ENCODE measurements around the gene SDK1. TPM values are rescaled to one million over a fixed set of nuclear protein-coding genes. Genes with fewer than 3 reads are reported as not detected.

The SDK1 gene
- total RNA-seq, 2 donors from 2014 or later, result 4.8 to 13.2 TPM

GRCh38 chr7:4136501-4137110 lies 835.6 kb downstream of the SDK1 start:
- intact Hi-C loops (cut with DNase I), result no loop called here
- Histone ChIP-seq H3K4me3 (no peak overlapping the region), H3K36me3 (no peaks in the 10 kb centered on the region), H3K9me3 (no peaks in the 10 kb centered on the region), H3K4me1 (replicated peaks) (no peaks in the 10 kb centered on the region), H3K27me3 (replicated peaks; ENCODE audit: insufficient read depth) (no peaks in the 10 kb centered on the region), H3K27ac (no peak overlapping the region)
- WGBS, result 91% methylated on average over 23 of the region's 23 CpGs
- no peak for DNase-seq (ENCODE audit: low spot score)
- TF ChIP-seq CTCF (IDR thresholded peaks at IDR 0.05) (no peak), POLR2AphosphoS5 (IDR thresholded peaks at IDR 0.05) (no peak), POLR2A (IDR thresholded peaks at IDR 0.05) (no peak)

- no peak for TF ChIP-seq POLR2AphosphoS5 (IDR thresholded peaks at IDR 0.05)
- no peak for TF ChIP-seq CTCF (IDR thresholded peaks at IDR 0.05)
- no peak for TF ChIP-seq POLR2A (IDR thresholded peaks at IDR 0.05)
- no peak overlapping the region for H3K27ac ChIP-seq
- H3K4me3 ChIP-seq, result no peak overlapping the region
- H3K27me3 ChIP-seq (replicated peaks; ENCODE audit: insufficient read depth), result no peaks in the 10 kb centered on the region
- H3K4me1 ChIP-seq (replicated peaks), result no peaks in the 10 kb centered on the region
- H3K9me3 ChIP-seq, result no peaks in the 10 kb centered on the region
- intact Hi-C loops (cut with DNase I), result no loop called here
- no peaks in the 10 kb centered on the region for H3K36me3 ChIP-seq
- 87% methylated on average over 14 of the region's 14 CpGs for WGBS
- DNase-seq (ENCODE audit: low spot score), result no peak
These were observed 836.5 kb downstream of the SDK1 start for GRCh38 chr7:4137552-4137951.

GRCh38 chr7:4138866-4139265 lies 837.8 kb downstream of the SDK1 start:
- Histone ChIP-seq H3K4me1 (replicated peaks) (no peaks in the 10 kb centered on the region), H3K36me3 (no peaks in the 10 kb centered on the region), H3K4me3 (no peak overlapping the region), H3K27me3 (replicated peaks; ENCODE audit: insufficient read depth) (no peaks in the 10 kb centered on the region), H3K9me3 (no peaks in the 10 kb centered on the region), H3K27ac (no peak overlapping the region)
- WGBS, result 95% methylated on average over 11 of the region's 11 CpGs
- DNase-seq (ENCODE audit: low spot score), result no peak
- intact Hi-C loops (cut with DNase I), result no loop called here
- TF ChIP-seq POLR2A (IDR thresholded peaks at IDR 0.05) (no peak), POLR2AphosphoS5 (IDR thresholded peaks at IDR 0.05) (no peak), CTCF (IDR thresholded peaks at IDR 0.05) (no peak)

- 77% methylated on average over 20 of the region's 21 CpGs for WGBS
- Histone ChIP-seq H3K36me3 (no peaks in the 10 kb centered on the region), H3K27ac (no peak overlapping the region), H3K9me3 (no peaks in the 10 kb centered on the region), H3K27me3 (replicated peaks; ENCODE audit: insufficient read depth) (no peaks in the 10 kb centered on the region), H3K4me1 (replicated peaks) (no peaks in the 10 kb centered on the region), H3K4me3 (no peak overlapping the region)
- no peak for TF ChIP-seq CTCF (IDR thresholded peaks at IDR 0.05)
- TF ChIP-seq POLR2AphosphoS5 (IDR thresholded peaks at IDR 0.05), result no peak
- no peak for TF ChIP-seq POLR2A (IDR thresholded peaks at IDR 0.05)
- intact Hi-C loops (cut with DNase I), result no loop called here
- DNase-seq (ENCODE audit: low spot score), result no peak
These were observed 838.9 kb downstream of the SDK1 start for GRCh38 chr7:4139656-4140625.
